H1 (cell line): ENCODE results near the gene CPA1. TPM values are rescaled to one million over a fixed set of nuclear protein-coding genes. Genes with fewer than 3 reads are reported as not detected.

Source experiments
- CTCF ChIA-PET: fragments of 300-600 bp; sonication (Branson Sonifier 250); formaldehyde crosslinking; loops from one replicate; lab custom pipeline; 2021; ENCODE audit not compliant: partially characterized antibody; lab: Charles Lee
- POLR2A ChIA-PET: fragments of 300-600 bp; sonication (Branson Sonifier 250); formaldehyde crosslinking; loops from one replicate; lab custom pipeline; 2021; ENCODE audit warnings: inconsistent platforms; ENCODE audit not compliant: partially characterized antibody; lab: Charles Lee
- DNase-seq, 2 experiments: peaks; one replicate each; pipeline versions ENCODE4 v3.0.0 to v3.0.0-alpha.2; 2010 to 2022; ENCODE audit warnings: low spot score in 2 of 2, low read depth in 1 of 2, mixed read lengths in 1 of 2
- FAIRE-seq: peaks from 2 replicates; lab custom pipeline; 2011; peaks lifted over from hg19 to GRCh38; lab: Jason Lieb, UNC
- H2AFZ ChIP-seq: 2 replicates; pipeline ENCODE4 v1.8.1; 2012; ENCODE audit warnings: low read length, inconsistent platforms
- H2AK5ac ChIP-seq: 2 replicates; pipeline ENCODE4 v1.6.1; 2013; ENCODE audit warnings: low read depth, low read length
- H2BK120ac ChIP-seq: replicated peaks from 2 replicates; pipeline ENCODE3; 2013; ENCODE audit warnings: low read depth, low read length, inconsistent platforms
- H2BK12ac ChIP-seq: 2 replicates; pipeline ENCODE4 v1.6.1; 2013; ENCODE audit warnings: low read depth, low read length
- H2BK15ac ChIP-seq: 2 replicates; pipeline ENCODE4 v1.6.1; 2013; ENCODE audit warnings: low read length
- H2BK20ac ChIP-seq: 2 replicates; pipeline ENCODE4 v1.6.1; 2013; ENCODE audit warnings: low read length
- H2BK5ac ChIP-seq: 2 replicates; pipeline ENCODE4 v1.6.1; 2013; ENCODE audit warnings: low read depth, low read length
- H3K14ac ChIP-seq: 2 replicates; pipeline ENCODE4 v1.6.1; 2013; ENCODE audit warnings: inconsistent platforms; ENCODE audit not compliant: insufficient read length
- H3K18ac ChIP-seq: 2 replicates; pipeline ENCODE4 v1.6.1; 2013; ENCODE audit warnings: low read length; ENCODE audit errors: extremely low read depth
- H3K23ac ChIP-seq: 2 replicates; pipeline ENCODE4 v1.6.1; 2013; ENCODE audit warnings: inconsistent platforms; ENCODE audit not compliant: insufficient read length
- H3K23me2 ChIP-seq: 2 replicates; pipeline ENCODE4 v1.6.1; 2013; ENCODE audit warnings: low read depth, low read length
- H3K27ac ChIP-seq: 2 replicates; pipeline ENCODE4 v1.6.1; 2011; ENCODE audit warnings: low read depth, low read length, inconsistent platforms
- H3K27me3 ChIP-seq, 4 experiments: replicated peaks in 1 of 4; 1 replicate in 1 of 4; 2 replicates in 3 of 4; pipeline versions ENCODE4 v1.6.1 to v1.8.1; 2011 to 2013; ENCODE audit warnings: low read length in 3 of 4, mild to moderate bottlenecking in 3 of 4, inconsistent platforms in 2 of 4, mixed read lengths in 2 of 4, moderate library complexity in 1 of 4; ENCODE audit not compliant: control insufficient read depth in 3 of 4, insufficient read depth in 3 of 4; ENCODE audit errors: extremely low read depth in 1 of 4
- H3K36me3 ChIP-seq, 4 experiments: 2 replicates each; pipeline versions ENCODE4 v1.6.1 to v1.8.1; 2011 to 2013; ENCODE audit warnings: mild to moderate bottlenecking in 4 of 4, low read length in 3 of 4, moderate library complexity in 2 of 4, control low read depth in 1 of 4, inconsistent platforms in 1 of 4; ENCODE audit not compliant: insufficient read depth in 4 of 4, control insufficient read depth in 2 of 4
- H3K4ac ChIP-seq: replicated peaks from 2 replicates; pipeline ENCODE3; 2013; ENCODE audit warnings: low read length, low read depth, mixed read lengths, inconsistent platforms; ENCODE audit not compliant: insufficient read length
- H3K4me1 ChIP-seq, 4 experiments: replicated peaks in 1 of 4; 1 replicate in 1 of 4; 2 replicates in 3 of 4; pipeline versions ENCODE4 v1.6.1 to v1.8.1; 2011 to 2013; ENCODE audit warnings: low read length in 3 of 4, inconsistent platforms in 2 of 4, mixed read lengths in 1 of 4; ENCODE audit not compliant: insufficient read depth in 4 of 4, control insufficient read depth in 3 of 4
- H3K4me2 ChIP-seq, 2 experiments: 2 replicates each; pipeline versions ENCODE4 v1.6.1 to v1.8.1; 2011 to 2013; ENCODE audit warnings: low read depth in 2 of 2, low read length in 2 of 2, control low read depth in 1 of 2, inconsistent platforms in 1 of 2, mild to moderate bottlenecking in 1 of 2; ENCODE audit not compliant: insufficient read depth in 1 of 2
- H3K4me3 ChIP-seq, 4 experiments: fragments of 200-600, 300-600 bp in 1 of 4; sonication (generic), shearing (Covaris generic), sonication (Bioruptor Twin) in 1 of 4; 2 replicates each; pipeline versions ENCODE4 v1.5.1 to v1.8.1; 2011 to 2016; ENCODE audit warnings: low read length in 4 of 4, low read depth in 3 of 4, control low read depth in 2 of 4, inconsistent platforms in 2 of 4, mild to moderate bottlenecking in 2 of 4, mixed read lengths in 1 of 4, moderate library complexity in 1 of 4; ENCODE audit not compliant: insufficient read depth in 2 of 4; ENCODE audit errors: extremely low read depth in 1 of 4
- H3K56ac ChIP-seq: replicated peaks from 2 replicates; pipeline ENCODE3; 2013; ENCODE audit warnings: low read depth, mild to moderate bottlenecking, mixed read lengths, low read length, inconsistent platforms; ENCODE audit not compliant: insufficient read length
- H3K79me1 ChIP-seq: 2 replicates; pipeline ENCODE4 v1.6.1; 2013; ENCODE audit warnings: low read depth, low read length, control low read depth
- H3K79me2 ChIP-seq, 2 experiments: 2 replicates each; pipeline versions ENCODE4 v1.6.1 to v1.8.1; 2012 to 2013; ENCODE audit warnings: low read length in 2 of 2, mild to moderate bottlenecking in 2 of 2, inconsistent platforms in 1 of 2; ENCODE audit not compliant: insufficient read depth in 2 of 2, control insufficient read depth in 1 of 2
- H3K9ac ChIP-seq, 4 experiments: replicated peaks in 1 of 4; 1 replicate in 1 of 4; 2 replicates in 3 of 4; pipeline versions ENCODE4 v1.6.1 to v1.8.1; 2011 to 2013; ENCODE audit warnings: low read depth in 3 of 4, low read length in 3 of 4, control low read depth in 2 of 4, mild to moderate bottlenecking in 2 of 4, moderate library complexity in 2 of 4, inconsistent platforms in 1 of 4; ENCODE audit errors: extremely low read depth in 1 of 4
- H3K9me3 ChIP-seq, 2 experiments: 2 replicates each; pipeline versions ENCODE4 v1.6.1 to v1.8.1; 2012 to 2013; ENCODE audit warnings: mild to moderate bottlenecking in 2 of 2, moderate library complexity in 2 of 2, control low read depth in 1 of 2, inconsistent platforms in 1 of 2, low read depth in 1 of 2, low read length in 1 of 2, mixed read lengths in 1 of 2; ENCODE audit not compliant: insufficient read depth in 2 of 2
- H4K20me1 ChIP-seq, 2 experiments: replicated peaks in 1 of 2; 2 replicates each; pipeline versions ENCODE3 to v1.8.1; 2011 to 2013; ENCODE audit warnings: inconsistent platforms in 2 of 2, low read length in 2 of 2, mild to moderate bottlenecking in 1 of 2; ENCODE audit not compliant: insufficient read depth in 2 of 2, control insufficient read depth in 1 of 2
- H4K5ac ChIP-seq: 2 replicates; pipeline ENCODE4 v1.6.1; 2013; ENCODE audit warnings: low read length, low read depth, mixed read lengths, inconsistent platforms; ENCODE audit not compliant: insufficient read length
- H4K8ac ChIP-seq: 2 replicates; pipeline ENCODE4 v1.8.0; 2013; ENCODE audit warnings: mild to moderate bottlenecking, moderate library complexity, low read length, inconsistent platforms; ENCODE audit not compliant: insufficient read depth; ENCODE audit errors: extremely low read depth
- H4K91ac ChIP-seq: replicated peaks from 2 replicates; pipeline ENCODE3; 2013; ENCODE audit warnings: low read length, mixed read lengths, inconsistent platforms; ENCODE audit not compliant: insufficient read length
- CEBPB ChIP-seq: IDR thresholded peaks from 2 replicates; pipeline ENCODE4 v1.6.1; 2012; ENCODE audit warnings: low read depth, low read length
- MAX ChIP-seq: IDR thresholded peaks from 2 replicates; pipeline ENCODE4 v1.6.1; 2012; ENCODE audit warnings: inconsistent platforms
- POLR2A ChIP-seq, 2 experiments: IDR thresholded peaks; 1 replicate in 1 of 2; 2 replicates in 1 of 2; pipeline ENCODE4 v1.6.1; 2011; ENCODE audit warnings: low read depth in 2 of 2, low read length in 2 of 2, mild to moderate bottlenecking in 2 of 2; ENCODE audit errors: control extremely low read depth in 1 of 2
- SP2 ChIP-seq: IDR thresholded peaks from 2 replicates; pipeline ENCODE4 v1.6.1; 2012; ENCODE audit warnings: mild to moderate bottlenecking, low read length, inconsistent platforms
- SRF ChIP-seq: IDR thresholded peaks from 2 replicates; pipeline ENCODE4 v1.6.1; 2011; ENCODE audit warnings: mild to moderate bottlenecking, low read depth, low read length, moderate library complexity
- TAF1 ChIP-seq: IDR thresholded peaks from 2 replicates; pipeline ENCODE4 v1.6.1; 2011; ENCODE audit warnings: mild to moderate bottlenecking, low read depth, low read length
- YY1 ChIP-seq: IDR thresholded peaks from 2 replicates; pipeline ENCODE4 v1.6.1; 2011; ENCODE audit warnings: low read depth, mild to moderate bottlenecking, low read length
- WGBS, 2 experiments: shearing (Covaris generic) in 1 of 2; methylation state at CpG; one replicate each; pipeline versions ENCODE4 v1.1.6 to v1.1.7; 2013 to 2015; ENCODE audit warnings: low lambda C conversion rate in 2 of 2, mixed read lengths in 2 of 2, inconsistent platforms in 1 of 2, low coverage in 1 of 2, missing lambda C conversion rate in 1 of 2; ENCODE audit not compliant: insufficient replicate concordance in 2 of 2, insufficient coverage in 1 of 2, insufficient read length in 1 of 2; ENCODE audit errors: extremely low coverage in 1 of 2, missing lambda C conversion rate in 1 of 2; 5-methylcytosine and 5-hydroxymethylcytosine counted together
- polyA plus RNA-seq, 7 experiments: library from polyadenylated mRNA; depleted of rRNA in 3 of 7; stranded (reverse) in 5 of 7; unstranded in 2 of 7; fragments of >200 nt in 5 of 7; fragments of 200-250 nt in 2 of 7; gene quantifications; 1 replicate in 5 of 7; 2 replicates in 1 of 7; 4 replicates in 1 of 7; pipeline versions ENCODE4 v1.2.1 to v1.2.3, GENCODE V29; 2011 to 2013; ENCODE audit warnings: missing spikeins in 2 of 7, mixed read lengths in 2 of 7
- total RNA-seq: library from RNA; stranded (reverse); fragmentation: NEBNext Ultra II Directional; extraction: Animal tissue kit (Norgen Biotek cat#: 25700); gene quantifications from 2 replicates; pipeline ENCODE4 v1.2.1, GENCODE V29; 2021

The CPA1 gene
- total and polyA plus RNA-seq, 2 of the 8 experiments (the other 6 are each of a cell fraction or from before 2014, with no cell fraction given) = not detected

GRCh38 chr7:130371046-130371445 lies 9.2 kb upstream of the CPA1 start:
- H3K27me3 ChIP-seq = no peaks in the 10 kb centered on the region; a peak in 1 of 7 replicates
- H3K79me2 ChIP-seq = no peaks in the 10 kb centered on the region
- H2BK12ac ChIP-seq = no peak overlapping the region
- no peak overlapping the region for H4K5ac ChIP-seq
- H3K4ac ChIP-seq = peak overlapping the region; percentile 57
- H2BK15ac ChIP-seq = peak overlapping the region; percentile 72; the same call in 1 of the 2 replicates
- H3K56ac ChIP-seq = no peak overlapping the region
- H3K27ac ChIP-seq = no peak overlapping the region
- H2AFZ ChIP-seq = no peak overlapping the region
- no peaks in the 10 kb centered on the region for H3K79me1 ChIP-seq
- no peaks in the 10 kb centered on the region for H4K20me1 ChIP-seq
- H2BK20ac ChIP-seq = no peak overlapping the region
- FAIRE-seq (no peak), DNase-seq (no peak)
- no peak overlapping the region for H3K14ac ChIP-seq
- H3K9ac ChIP-seq = no peak overlapping the region
- H3K23ac ChIP-seq = no peak overlapping the region
- no peaks in the 10 kb centered on the region for H3K23me2 ChIP-seq
- H2AK5ac ChIP-seq = 0 out of 2 replicates have a peak overlapping the region, but pooled peaks have one; percentile 75
- TF ChIP-seq SP2 (no peak), MAX (no peak), CEBPB (no peak), YY1 (no peak), POLR2A (IDR thresholded peaks at IDR 0.05; ENCODE audit: control extremely low read depth in 1 of 2, low read depth in 2 of 2, low read length in 2 of 2) (no peak), SRF (no peak), TAF1 (no peak)
- no peak overlapping the region for H4K8ac ChIP-seq
- ChIA-PET CTCF (interaction anchor here (0.7 to 11.6 kb wide), 3 partner anchors 8 to 107 kb away, joined by 3 to 59 read pairs (median 3); partner anchors contain the start of gene CPA1), POLR2A (interaction anchor here (0.6 kb wide), 1 partner anchor 228 kb away, joined by 3 read pairs; no protein-coding TSS in a partner anchor)
- no peak overlapping the region for H3K4me2 ChIP-seq
- H4K91ac ChIP-seq = peak overlapping the region; percentile 46
- peaks cover 5% of the 10 kb centered on the region in 2 experiments for H3K9me3 ChIP-seq
- H3K4me1 ChIP-seq = peaks cover 0 to 9% (median 6%) of the 10 kb centered on the region in 4 experiments; a peak in 6 of 7 replicates
- H3K18ac ChIP-seq = no peak overlapping the region; the same call in 1 of the 2 replicates
- H2BK120ac ChIP-seq = no peak overlapping the region
- H3K4me3 ChIP-seq = no peak overlapping the region
- no peaks in the 10 kb centered on the region for H3K36me3 ChIP-seq
- WGBS, 2 experiments = 97% methylated on average over 3 of the region's 3 CpGs; no CpG with 5 or more reads in 1 of the 2 experiments
- no peak overlapping the region; the same call in 1 of the 2 replicates for H2BK5ac ChIP-seq
